Thoracic aorta (tissue), 2 donors: Measurements from ENCODE around the gene PHB1. TPM values are rescaled to one million over a fixed set of nuclear protein-coding genes. Genes with fewer than 3 reads are reported as not detected.

ENCODE experiments used
- ATAC-seq: fragments of 150-250 bp; one replicate; pipeline ENCODE4 v1.8.0; 2017; ENCODE audit warnings: low read depth; ENCODE audit not compliant: insufficient number of reproducible peaks, low FRiP score
- DNase-seq: peaks from one replicate; pipeline ENCODE4 v3.0.0-alpha.2; 2020; ENCODE audit warnings: low spot score
- H3K27ac ChIP-seq, 2 donors: fragments of 200-600 bp; sonication (generic); 1 replicate in 1 of 2; 2 replicates in 1 of 2; pipeline ENCODE4 v1.5.1; 2016; ENCODE audit warnings: mild to moderate bottlenecking in 2 of 2, moderate library complexity in 2 of 2
- H3K27me3 ChIP-seq: fragments of 200-600 bp; sonication (generic); replicated peaks from 2 replicates; pipeline ENCODE4 v1.6.0; 2016; ENCODE audit warnings: mild to moderate bottlenecking; ENCODE audit not compliant: insufficient read depth
- H3K36me3 ChIP-seq: fragments of 200-600 bp; sonication (generic); one replicate; pipeline ENCODE4 v1.5.1; 2016
- H3K4me1 ChIP-seq, 2 donors: fragments of 200-600 bp; sonication (generic); 1 replicate in 1 of 2; 2 replicates in 1 of 2; pipeline versions ENCODE4 v1.5.1 to v1.6.0; 2016; ENCODE audit warnings: low read depth in 2 of 2, mild to moderate bottlenecking in 1 of 2; ENCODE audit not compliant: control insufficient read depth in 1 of 2
- H3K4me3 ChIP-seq: fragments of 200-600 bp; sonication (generic); 2 replicates; pipeline ENCODE4 v1.5.1; 2016; ENCODE audit warnings: mild to moderate bottlenecking
- H3K9me3 ChIP-seq: fragments of 200-600 bp; sonication (generic); 2 replicates; pipeline ENCODE4 v1.5.1; 2016
- CTCF ChIP-seq: fragments of 200-600 bp; sonication (generic); IDR thresholded peaks from one replicate; pipeline ENCODE4 v1.5.1; 2019; ENCODE audit warnings: antibody characterized with exemption
- total RNA-seq, 2 donors: library from RNA; depleted of rRNA; stranded (reverse); fragments of >200 nt; gene quantifications; one replicate each; pipeline versions ENCODE4 v1.1.0 to v1.2.3, GENCODE V29; 2016

The PHB1 gene
- total RNA-seq, 2 donors from 2014 or later, result 34.4 to 55.6 TPM

- TF ChIP-seq CTCF, result no peak
These were observed 26.4 kb downstream of the PHB1 start for GRCh38 chr17:49388290-49388640.

GRCh38 chr17:49387498-49388289 lies 27.0 kb downstream of the PHB1 start:
- ATAC-seq (no peak), DNase-seq (no peak)
- TF ChIP-seq CTCF, result no peak
- Histone ChIP-seq H3K36me3 (no peaks in the 10 kb centered on the region), H3K27me3 (no peaks in the 10 kb centered on the region), H3K4me1 (peaks cover 0 to 3% of the 10 kb centered on the region in 2 donors), H3K27ac (no peak overlapping the region), H3K9me3 (no peaks in the 10 kb centered on the region), H3K4me3 (no peak overlapping the region)

More at GRCh38 chr17:49388290-49388640, 26.4 kb downstream of the PHB1 start:
- H3K27me3 ChIP-seq, result no peaks in the 10 kb centered on the region
- no peaks in the 10 kb centered on the region for H3K9me3 ChIP-seq
- ATAC-seq, result no peak
- no peak overlapping the region for H3K27ac ChIP-seq
- H3K4me1 ChIP-seq, result peaks cover 0 to 3% of the 10 kb centered on the region in 2 donors
- no peak overlapping the region for H3K4me3 ChIP-seq
- H3K36me3 ChIP-seq, result no peaks in the 10 kb centered on the region
- DNase-seq, result no peak

DNA sequence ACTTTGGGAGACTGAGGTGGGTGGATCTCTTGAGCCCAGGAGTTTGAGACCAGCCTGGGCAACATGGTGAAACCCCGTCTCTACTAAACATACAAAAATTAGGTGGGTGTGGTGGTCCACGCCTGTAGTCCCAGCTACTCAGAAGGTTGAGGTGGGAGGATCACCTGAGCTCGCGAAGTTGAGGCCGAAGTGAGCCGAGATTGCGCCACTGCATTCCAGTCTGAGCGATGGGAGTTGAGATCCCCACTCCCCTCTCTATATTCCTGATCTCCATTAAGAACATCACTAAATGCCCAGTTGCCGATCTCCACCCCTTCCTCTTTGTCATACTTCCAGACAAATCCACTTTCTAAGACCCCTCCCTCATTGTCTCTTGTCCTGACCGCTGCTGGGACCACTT lies 28.3 kb downstream of the PHB1 start:
- Histone ChIP-seq H3K4me3 (no peak overlapping the region), H3K9me3 (no peaks in the 10 kb centered on the region), H3K36me3 (no peaks in the 10 kb centered on the region), H3K4me1 (peaks cover 0 to 3% of the 10 kb centered on the region in 2 donors), H3K27me3 (no peaks in the 10 kb centered on the region), H3K27ac (no peak overlapping the region)
- DNase-seq (no peak), ATAC-seq (no peak)
- TF ChIP-seq CTCF, result no peak

GRCh38 chr17:49384951-49385350 lies 29.7 kb downstream of the PHB1 start:
- H3K27me3 ChIP-seq, result no peaks in the 10 kb centered on the region
- H3K4me1 ChIP-seq, result no peaks in the 10 kb centered on the region
- no peak for DNase-seq
- no peaks in the 10 kb centered on the region for H3K9me3 ChIP-seq
- no peak overlapping the region for H3K27ac ChIP-seq
- H3K36me3 ChIP-seq, result no peaks in the 10 kb centered on the region
- no peak overlapping the region for H3K4me3 ChIP-seq
- TF ChIP-seq CTCF, result no peak
- no peak for ATAC-seq

DNA sequence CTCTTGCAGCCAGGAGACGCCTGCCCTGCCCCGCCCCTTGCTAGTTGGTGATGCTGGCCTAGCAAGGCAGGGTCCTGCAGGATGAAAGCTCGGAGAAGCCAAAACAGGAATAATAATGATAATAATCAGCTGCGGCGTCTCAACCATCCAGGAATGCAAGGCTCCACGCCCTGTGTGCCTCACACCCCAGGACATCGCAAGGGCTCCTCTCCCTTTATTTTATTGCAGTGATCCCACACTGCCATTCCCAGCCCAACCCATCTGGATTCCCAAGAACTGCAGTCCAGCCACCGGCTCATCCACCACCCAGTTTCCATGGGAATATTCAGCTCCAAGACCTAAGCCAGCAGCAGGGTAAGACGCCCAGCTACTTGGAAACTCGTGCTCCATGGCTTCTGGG lies 31.6 kb downstream of the PHB1 start:
- Histone ChIP-seq H3K4me1 (no peaks in the 10 kb centered on the region), H3K9me3 (no peaks in the 10 kb centered on the region), H3K27me3 (no peaks in the 10 kb centered on the region), H3K36me3 (no peaks in the 10 kb centered on the region), H3K4me3 (no peak overlapping the region), H3K27ac (no peak overlapping the region)
- DNase-seq, result no peak
- no peak for ATAC-seq
- TF ChIP-seq CTCF, result no peak
